NCI-H524 (cell line): ENCODE results near the gene OPCML.

Source experiments
- DNase-seq, 2 experiments: peaks; one replicate each; lab custom pipeline; 2025; lab: John Stamatoyannopoulos, UW

OPCML gene

GRCh38 chr11:133409799-133410198, 122.5 kb downstream of the OPCML start:
- DNase-seq: no peak

- no peak for DNase-seq
These were observed 123.4 kb downstream of the OPCML start for GRCh38 chr11:133408936-133409335.

- DNase-seq: no peak
These were observed 123.9 kb downstream of the OPCML start for GRCh38 chr11:133408402-133408801.

- DNase-seq: no peak
These were observed 125.8 kb downstream of the OPCML start for GRCh38 chr11:133406489-133406888.

- DNase-seq: peak; percentile 2 to 12
These were observed 128.4 kb downstream of the OPCML start for GRCh38 chr11:133403900-133404299.

- no peak for DNase-seq
These were observed 129.8 kb downstream of the OPCML start for GRCh38 chr11:133402551-133402950.

GRCh38 chr11:133399855-133400625, 132.3 kb downstream of the OPCML start:
- DNase-seq: no peak

- no peak for DNase-seq
These were observed 133.0 kb downstream of the OPCML start for GRCh38 chr11:133399294-133399693.

- DNase-seq: no peak
These were observed 141.5 kb downstream of the OPCML start for GRCh38 chr11:133390803-133391202.

- DNase-seq: no peak
These were observed 143.2 kb downstream of the OPCML start for GRCh38 chr11:133388975-133389568.

GRCh38 chr11:133388260-133388659, 144.0 kb downstream of the OPCML start:
- DNase-seq: no peak

GRCh38 chr11:133386852-133387251, 145.4 kb downstream of the OPCML start:
- DNase-seq: no peak

GRCh38 chr11:133386262-133386661, 146.0 kb downstream of the OPCML start:
- DNase-seq: no peak

GRCh38 chr11:133385781-133386180, 146.5 kb downstream of the OPCML start:
- DNase-seq: no peak

- no peak for DNase-seq
These were observed 147.6 kb downstream of the OPCML start for GRCh38 chr11:133384731-133385130.

- peak in 1 of 2 experiments; percentile 9 for DNase-seq
These were observed 148.6 kb downstream of the OPCML start for GRCh38 chr11:133383689-133384088.

- no peak for DNase-seq
These were observed 149.1 kb downstream of the OPCML start for GRCh38 chr11:133383201-133383600.

- DNase-seq: no peak
These were observed 150.0 kb downstream of the OPCML start for GRCh38 chr11:133382131-133382812.

GRCh38 chr11:133381761-133382130, 150.6 kb downstream of the OPCML start:
- DNase-seq: no peak

- no peak for DNase-seq
These were observed 166.2 kb downstream of the OPCML start for GRCh38 chr11:133366147-133366546.

- no peak for DNase-seq
These were observed 169.4 kb downstream of the OPCML start for GRCh38 chr11:133362916-133363315.

GRCh38 chr11:133362156-133362555, 170.1 kb downstream of the OPCML start:
- no peak for DNase-seq

GRCh38 chr11:133361689-133361994, 170.7 kb downstream of the OPCML start:
- DNase-seq: no peak
